HG03575 (cell line): Measurements from ENCODE around the gene FBXL17.

Experiments
- ATAC-seq: cut with Tn5 transposase; IDR thresholded peaks from one replicate; pipeline ENCODE4 v1.9.1; 2021; ENCODE audit not compliant: unreplicated experiment, insufficient number of reproducible peaks, low FRiP score; ENCODE audit errors: extremely low read depth

FBXL17 gene

DNA sequence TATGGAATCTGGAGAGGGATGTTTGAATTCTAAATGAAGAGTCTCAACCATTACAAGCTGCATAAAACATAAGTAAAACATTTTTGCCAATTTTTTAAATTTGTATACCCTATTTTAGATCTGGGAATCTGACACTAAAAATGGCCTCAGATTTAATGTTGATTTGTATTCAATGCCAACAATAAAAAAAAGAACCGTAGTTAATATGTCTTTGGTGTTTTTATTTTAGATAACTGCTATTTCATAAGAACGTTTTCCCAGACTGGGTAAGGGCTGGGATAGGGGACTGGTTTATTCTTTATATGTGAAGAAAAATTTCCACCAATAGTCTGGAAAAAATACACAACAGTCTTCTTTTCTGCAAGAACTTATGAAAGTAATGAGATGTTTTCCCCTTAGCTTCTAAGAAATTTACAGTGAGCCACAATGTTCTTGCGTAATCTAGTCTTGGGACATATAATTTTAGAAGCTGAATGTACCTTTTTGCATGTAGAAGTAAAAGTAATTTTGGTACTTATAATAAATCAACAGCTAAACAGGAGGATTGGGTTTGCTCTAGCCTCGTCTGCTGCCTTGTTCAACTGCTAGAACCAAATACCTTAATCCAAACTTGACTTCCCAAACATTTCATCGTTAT lies 466.6 kb downstream of the FBXL17 start:
- ATAC-seq: no peak

DNA sequence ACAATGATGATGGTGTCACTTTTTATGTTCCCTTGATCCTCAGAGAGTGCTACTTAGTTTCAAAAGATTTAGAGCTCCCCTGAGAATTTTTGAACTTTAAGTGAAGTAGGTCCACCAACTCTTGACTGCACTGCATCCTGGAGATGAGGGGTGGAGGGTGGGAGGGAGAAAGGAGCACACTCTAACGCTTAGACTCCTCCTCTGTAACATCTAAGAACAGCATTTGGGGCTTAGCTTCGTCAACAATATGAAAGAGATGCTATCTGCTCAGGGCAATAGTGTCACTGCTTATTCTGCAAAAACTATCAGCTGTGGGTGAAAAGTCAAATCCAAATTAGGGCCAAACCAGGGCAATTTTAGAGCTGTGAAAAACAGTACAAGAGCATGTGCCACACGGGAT lies 468.4 kb downstream of the FBXL17 start:
- no peak for ATAC-seq

DNA sequence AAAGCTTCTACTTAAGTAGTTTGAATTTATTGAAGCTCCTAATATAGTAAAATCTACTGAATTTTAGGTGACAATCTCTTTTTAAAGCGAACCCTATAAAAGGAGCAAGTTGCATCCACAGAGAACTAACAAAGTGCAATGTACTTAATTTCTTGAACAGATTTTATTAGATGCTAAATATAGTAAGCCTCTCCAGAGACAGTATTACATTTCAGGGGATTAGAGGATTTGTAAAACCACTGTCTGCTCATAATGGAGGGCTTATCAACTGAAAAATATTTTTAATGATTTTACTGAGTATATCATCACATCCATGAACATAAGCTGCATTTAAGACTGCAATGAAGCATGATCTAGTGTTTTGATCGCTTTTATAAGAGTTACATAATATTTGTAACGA lies 481.2 kb downstream of the FBXL17 start:
- no peak for ATAC-seq

DNA sequence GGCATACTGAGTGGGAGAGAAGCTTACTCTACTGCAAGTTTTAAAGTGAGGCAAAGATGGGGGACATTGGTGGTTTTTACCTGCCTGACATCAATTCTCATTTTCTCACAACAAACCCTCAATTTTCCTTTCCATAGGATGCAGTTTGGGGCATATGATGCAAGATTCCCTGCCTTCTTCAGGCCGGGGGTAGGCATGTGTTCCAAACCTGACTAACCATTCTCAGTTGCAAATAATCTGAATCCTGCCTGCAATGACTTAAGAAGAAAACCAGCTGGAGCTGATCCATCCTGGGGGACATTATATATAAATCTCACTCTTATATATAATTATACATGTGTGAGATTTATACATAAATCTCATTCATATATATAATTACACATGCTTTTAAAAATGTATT lies 487.5 kb downstream of the FBXL17 start:
- ATAC-seq: no peak

DNA sequence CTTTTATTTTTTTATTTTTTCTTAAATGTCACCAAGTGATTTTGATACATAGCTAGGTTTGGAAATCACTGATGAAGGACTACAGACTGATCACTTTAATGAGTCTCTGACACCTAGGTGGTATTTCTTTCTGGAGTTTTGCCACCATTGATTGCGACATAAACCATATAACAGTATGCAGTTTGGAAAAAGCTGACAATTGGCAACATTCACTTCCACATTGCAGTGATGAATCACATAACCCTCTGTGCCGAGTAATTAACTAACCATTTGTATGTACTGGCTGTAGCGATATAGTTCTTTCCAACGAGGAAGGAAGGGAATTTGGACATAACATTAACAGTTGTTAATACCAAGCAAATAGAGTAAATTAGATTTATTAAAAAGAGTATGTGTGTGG lies 488.3 kb downstream of the FBXL17 start:
- ATAC-seq: no peak

DNA sequence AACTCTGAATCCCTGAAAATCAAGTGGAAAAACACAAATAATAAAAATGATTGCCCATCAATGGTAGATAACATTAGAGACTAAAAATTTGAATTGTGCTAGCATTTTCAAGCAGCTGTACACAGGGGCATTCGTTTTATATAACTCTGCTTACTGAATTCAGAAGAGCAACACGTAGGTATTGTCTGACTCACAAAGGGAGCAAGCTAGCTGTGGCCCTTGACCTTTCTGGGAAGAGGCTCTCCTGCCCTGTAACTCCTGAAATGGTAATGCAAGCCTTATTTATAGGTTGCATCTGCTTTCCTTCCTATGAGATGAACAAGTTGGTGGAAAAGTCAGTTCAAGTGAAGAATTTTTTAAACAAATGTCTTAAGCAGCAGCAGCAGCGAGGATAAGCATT lies 492.5 kb downstream of the FBXL17 start:
- ATAC-seq: no peak

DNA sequence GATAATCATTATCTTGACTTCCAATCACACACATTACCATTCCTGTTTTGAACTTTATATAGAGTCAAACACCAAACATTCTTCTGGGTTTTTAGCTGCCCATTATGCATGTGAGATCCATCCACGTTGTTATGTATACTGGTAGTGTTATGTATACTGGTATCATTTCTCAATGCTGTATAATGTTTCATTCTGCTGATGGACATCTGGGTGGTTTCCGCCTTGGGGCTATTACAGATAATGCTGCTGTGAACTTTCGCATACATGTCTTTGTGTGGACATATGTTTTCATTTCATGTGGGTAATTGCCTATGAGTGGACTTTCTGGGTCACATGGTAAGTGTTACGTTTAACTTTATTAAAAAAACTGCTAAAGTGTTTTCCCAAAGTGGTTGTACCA lies 493.4 kb downstream of the FBXL17 start:
- ATAC-seq: no peak

DNA sequence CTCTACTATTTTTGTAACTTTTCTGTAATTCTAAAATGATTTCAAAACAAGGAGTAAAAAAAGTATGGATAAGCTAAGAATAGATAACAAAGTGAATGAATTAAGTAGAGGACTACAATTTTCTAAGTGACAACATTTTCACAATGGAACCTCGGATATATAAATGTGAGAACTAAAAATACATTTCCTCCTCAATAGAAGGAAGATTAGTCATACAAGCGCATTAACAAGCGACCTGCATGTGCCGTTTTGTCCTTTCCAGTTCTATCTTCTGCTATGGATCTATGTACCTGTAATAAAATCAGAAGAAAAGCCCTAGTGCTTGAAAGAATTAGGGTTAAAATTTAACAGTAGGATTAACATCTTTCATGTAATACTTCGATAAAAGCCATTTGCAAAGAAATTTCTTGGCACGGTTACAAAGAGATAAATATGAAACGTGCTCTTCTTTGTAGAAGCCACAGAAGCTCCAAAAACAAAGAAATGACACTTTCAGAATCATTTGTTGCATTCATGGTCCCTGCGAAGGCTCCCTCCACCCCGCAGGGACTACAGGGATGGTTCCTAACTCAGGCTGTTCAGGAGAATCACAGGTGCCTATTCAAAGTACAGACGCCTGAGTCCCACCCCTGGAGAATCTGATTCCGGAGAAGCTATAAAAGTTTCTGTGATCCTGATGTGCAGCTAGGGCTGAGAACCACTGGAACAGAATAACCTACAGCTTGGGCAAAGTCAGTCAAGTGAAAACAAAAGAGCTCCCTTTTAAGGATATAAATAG lies 494.5 kb downstream of the FBXL17 start:
- ATAC-seq: no peak

DNA sequence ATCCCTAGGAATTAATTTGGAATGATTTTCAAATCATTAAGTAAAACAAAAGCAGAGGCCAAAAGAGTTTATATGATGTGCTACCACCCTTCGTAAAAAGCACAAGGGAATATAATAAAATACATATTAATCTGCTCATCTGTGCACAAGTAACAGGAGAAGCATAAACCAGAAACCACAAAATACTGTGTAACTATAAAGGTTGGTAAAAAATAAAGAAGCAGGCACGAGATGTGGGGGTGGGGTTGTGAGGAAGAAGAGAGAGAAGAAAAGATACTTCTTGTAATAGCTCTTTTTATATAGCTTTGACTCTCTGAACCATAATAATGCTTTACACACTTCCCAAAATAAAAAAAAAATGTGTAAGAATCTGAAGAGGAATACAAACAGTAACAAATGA lies 496.3 kb downstream of the FBXL17 start:
- no peak for ATAC-seq

DNA sequence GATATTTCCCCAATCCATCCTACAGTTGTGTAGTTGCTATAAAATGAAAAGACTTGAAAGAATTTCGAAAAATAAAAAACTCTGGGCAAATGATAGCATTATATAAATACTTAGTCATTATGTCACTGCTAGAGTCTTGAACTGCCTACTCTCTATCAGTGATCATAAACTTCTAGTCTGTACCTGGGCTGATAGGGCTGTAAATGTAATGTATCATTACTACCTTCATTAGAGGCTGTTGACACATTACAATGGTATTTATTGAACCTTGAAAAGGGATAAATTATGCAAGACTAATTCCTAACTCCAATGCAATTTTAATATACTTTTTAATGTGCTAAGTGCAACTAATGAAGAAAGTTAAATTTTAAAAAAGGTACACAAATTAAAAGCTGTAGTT lies 497.0 kb downstream of the FBXL17 start:
- no peak for ATAC-seq

DNA sequence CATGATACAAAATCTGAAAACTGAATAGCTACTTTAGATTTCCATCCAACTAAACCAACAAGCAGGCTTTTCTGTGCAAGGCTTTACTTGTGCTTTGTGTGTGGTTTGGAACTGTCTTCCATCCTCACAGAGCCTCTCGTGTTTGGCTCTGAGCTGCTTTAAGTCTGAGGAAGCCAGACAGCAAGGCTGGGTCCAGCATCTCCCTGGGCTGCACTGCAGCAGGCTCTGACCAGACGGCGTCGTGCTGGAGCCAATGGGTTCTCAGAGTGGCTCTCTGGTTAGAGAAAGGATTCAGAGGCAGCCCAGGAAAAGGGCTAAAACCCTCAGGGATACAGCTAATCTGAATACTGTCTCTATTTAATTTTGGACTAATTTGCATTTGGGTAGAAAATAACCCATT lies 503.2 kb downstream of the FBXL17 start:
- ATAC-seq: no peak

DNA sequence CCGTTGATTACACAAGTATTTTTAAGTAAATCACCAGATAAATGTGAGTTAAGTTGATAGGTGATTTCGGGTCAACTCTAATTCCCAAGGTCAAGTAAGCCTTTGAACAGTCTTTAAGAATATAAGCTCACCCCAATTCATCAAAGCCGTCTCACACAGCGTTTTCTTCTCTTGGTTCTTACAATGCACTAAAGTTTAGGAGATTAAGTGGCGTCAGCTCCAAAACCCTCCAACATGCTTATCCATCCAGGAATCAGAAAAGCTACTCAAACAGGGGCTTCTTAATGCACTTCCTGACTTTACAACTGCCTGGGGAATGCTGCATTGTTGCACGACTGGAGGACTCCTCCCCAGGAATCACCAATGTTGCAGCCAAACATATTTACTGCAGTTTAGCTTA lies 505.0 kb downstream of the FBXL17 start:
- ATAC-seq: no peak

DNA sequence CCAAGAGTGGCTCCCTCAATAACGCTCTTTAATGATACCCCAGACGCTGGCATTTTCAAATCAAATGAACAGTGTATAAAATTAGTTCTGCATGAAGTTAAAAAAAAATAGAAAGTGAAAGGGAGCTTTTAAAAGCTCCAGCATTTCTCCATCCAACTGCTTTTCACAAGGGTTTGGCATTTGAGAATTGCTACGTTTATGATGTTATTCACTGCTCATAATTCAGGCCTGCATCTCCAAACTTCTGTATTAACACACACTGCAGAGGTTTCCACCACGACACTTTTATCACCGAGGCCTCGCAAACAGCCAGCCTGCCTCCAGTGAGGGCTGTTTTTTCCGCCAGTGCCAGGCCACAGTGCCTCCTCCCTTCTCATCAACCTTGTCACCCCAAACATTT lies 505.6 kb downstream of the FBXL17 start:
- no peak for ATAC-seq

DNA sequence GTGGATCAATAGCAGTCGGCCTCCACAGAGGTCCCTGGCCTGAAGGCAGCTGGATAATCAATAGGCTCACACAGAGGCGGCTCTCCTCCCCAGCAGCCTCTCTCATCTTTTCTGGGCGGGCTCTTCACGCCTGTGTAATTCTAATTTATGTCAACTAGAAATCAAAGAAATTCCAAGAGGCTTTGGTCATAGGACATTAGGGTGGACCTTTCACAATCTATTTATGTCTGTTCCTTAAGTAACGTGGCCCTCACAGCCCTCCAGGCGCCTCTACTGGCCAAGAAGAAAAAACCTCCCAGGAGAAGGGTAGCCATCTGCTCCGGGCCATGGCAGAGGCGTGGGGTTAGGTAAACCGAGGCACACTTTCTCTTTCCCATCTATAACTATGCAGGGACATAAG lies 506.1 kb downstream of the FBXL17 start:
- no peak for ATAC-seq

DNA sequence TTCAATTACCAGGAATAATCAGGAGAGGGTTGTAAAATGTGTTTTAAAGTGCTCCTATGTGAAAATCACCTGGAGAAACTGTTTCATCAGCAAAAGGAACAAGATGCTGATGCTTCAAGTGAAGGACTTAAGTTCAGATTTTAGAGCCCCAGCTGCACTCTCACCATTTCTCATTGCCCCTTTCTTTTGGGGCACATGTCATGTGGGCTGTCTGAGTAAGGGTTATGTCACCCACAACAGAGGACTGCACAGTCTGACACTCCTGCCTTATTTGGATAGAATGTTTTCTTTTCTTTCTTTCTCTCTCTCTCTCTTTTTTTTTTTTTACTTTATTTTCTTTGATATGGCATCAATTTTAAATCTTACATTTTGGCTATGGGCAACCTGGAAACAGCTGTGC lies 507.1 kb downstream of the FBXL17 start:
- no peak for ATAC-seq

DNA sequence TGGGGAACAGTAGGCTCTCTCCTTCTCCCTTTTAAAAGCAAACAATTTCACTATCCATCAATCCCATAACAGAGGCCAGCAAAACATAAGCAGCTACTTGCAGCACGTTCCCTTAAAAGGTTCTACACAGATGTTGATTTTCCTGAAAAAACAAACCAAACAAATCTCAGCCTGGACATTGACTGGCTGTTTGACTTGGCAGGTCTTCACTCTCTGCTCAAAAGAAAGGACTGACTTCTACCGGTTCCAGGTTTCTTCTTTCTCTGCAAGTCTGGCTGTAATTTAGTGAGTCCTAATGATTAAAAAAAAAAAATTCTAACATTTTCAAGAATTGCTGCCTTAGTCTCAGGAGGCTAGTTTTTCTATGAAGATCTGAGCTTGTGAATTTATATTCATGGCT lies 508.0 kb downstream of the FBXL17 start:
- no peak for ATAC-seq

DNA sequence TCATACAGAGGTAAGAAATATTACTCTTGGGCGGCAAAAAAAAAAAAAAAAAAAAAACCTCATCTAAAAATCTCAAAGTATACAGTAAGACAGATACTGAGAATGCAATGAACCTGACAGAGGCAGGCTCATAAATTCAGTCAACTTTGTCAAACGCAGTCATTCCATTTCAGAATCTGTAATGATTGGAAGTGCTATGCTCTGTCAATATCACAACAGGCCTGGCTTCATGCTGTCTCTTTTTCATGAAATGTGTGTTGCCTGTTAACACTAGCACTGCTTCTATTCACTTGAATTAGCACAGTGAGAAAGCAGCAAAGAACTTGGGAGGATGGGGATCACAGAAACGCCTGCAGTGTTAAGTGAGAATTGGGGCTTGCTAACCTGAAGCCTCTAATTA lies 510.9 kb downstream of the FBXL17 start:
- ATAC-seq: no peak

DNA sequence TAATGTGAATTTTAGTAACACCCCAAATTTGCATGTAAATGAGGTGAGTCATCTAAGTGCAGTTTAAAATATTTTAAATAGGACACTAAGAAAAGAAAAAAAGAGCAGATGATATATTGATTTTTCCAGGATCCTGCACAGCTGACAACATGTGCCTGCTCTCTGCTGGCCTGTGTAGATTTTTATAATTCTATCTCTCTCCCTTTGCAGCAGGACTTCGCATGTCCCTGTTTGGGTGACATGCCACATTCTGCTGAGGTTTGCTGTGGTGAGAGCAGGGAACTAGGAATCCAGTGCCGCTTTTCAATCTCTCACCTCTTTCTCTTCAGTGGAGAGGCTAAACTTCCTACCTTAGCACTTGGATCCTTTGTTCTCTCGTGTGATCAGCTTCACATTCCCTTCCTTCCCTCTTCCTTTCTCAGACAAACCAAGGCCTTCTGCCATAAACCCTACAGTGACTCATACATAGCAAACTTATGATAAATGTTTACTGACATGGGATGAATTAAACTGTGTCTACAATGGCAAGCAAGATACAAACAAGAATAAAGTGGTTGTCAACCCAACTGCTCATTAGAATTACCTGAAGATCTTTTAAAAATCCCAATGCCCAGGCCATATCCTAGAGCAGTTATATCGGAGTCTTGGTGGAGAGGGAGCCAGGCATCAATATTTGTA lies 512.3 kb downstream of the FBXL17 start:
- no peak for ATAC-seq

DNA sequence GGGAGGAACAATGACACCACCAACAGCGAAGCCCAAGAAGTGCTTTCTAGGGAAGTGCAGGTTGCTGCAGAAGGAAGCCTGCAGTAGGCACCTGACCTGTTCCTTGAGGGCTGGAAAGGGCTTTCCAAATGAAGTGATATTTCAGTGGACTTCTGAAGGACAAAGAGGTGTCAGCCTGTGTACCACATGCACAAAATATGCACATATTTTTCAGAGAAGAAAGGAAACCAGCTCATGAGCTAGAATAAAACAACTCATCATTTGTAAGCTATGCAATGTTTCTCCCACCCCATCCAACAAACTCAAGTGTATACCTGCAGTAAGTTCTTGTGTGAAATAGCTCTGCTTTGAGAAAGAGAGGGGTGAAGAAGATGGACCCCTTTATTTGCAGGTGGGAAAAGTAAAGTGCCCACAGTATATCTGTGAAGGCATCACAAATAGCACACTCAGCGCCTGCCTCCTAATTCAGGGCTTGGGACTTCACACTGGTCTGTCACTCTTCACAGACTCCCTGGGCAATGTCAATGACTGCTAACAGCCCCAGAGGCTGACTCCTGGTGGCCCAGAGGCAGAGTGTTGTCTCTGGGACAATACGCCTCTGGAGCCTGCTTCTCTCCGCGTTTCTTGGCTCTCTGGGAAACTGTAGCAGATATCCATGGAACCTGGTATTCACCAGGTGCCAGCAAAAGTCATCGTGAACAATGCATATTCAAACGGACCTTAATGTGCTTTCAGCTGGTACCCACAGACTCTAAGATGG lies 513.1 kb downstream of the FBXL17 start:
- no peak for ATAC-seq

DNA sequence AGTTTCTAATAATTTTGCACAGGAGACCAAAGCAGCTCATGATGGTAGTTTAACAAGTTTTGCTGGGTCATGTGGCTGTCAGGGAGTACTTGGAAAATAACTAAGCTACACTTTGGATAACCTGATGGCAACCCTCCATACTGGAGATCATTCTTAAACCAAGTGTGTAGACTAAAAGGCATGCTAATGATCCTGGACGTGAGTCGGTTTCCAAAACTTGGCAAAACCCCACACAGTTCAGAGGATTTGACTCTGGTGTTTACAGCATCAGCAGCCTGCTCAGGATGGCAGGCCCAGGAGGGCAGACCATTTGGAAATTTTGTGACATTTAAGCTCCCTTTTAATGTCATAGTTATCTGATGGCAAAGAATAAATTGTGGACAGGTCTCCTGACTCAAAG lies 514.6 kb downstream of the FBXL17 start:
- no peak for ATAC-seq
